ENCODE data around the gene JAZF1.

DNA sequence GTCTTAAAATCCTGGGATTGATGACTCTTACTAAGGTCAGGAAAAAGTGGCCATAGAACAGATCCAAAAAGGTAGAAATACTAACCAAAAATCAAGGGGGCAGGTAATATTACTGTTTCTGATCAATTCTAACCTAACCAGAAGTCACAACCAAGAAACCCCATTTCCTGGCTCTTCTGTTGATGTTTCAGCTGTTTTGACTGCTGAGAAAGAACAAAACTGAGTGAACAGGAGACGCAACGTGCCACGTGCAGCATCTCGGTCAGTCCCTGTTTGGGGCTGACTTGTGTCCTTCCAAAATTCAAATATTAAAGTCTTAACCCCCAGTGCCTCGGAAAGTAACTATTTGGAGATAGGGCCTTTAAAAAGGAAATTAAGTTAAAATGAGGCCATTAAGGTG lies 56.8 kb downstream of the JAZF1 start:
- TF ChIP-seq, protein P1, sequence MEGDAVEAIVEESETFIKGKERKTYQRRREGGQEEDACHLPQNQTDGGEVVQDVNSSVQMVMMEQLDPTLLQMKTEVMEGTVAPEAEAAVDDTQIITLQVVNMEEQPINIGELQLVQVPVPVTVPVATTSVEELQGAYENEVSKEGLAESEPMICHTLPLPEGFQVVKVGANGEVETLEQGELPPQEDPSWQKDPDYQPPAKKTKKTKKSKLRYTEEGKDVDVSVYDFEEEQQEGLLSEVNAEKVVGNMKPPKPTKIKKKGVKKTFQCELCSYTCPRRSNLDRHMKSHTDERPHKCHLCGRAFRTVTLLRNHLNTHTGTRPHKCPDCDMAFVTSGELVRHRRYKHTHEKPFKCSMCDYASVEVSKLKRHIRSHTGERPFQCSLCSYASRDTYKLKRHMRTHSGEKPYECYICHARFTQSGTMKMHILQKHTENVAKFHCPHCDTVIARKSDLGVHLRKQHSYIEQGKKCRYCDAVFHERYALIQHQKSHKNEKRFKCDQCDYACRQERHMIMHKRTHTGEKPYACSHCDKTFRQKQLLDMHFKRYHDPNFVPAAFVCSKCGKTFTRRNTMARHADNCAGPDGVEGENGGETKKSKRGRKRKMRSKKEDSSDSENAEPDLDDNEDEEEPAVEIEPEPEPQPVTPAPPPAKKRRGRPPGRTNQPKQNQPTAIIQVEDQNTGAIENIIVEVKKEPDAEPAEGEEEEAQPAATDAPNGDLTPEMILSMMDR (IDR thresholded peaks at IDR 0.05): no peak
- no peak for TF ChIP-seq POLR2AphosphoS5 (IDR thresholded peaks at IDR 0.05)

Measured in prostate gland (tissue), 2 donors.